ENCODE results near the gene CGB2.
A peak's percentile ranks its signal among the peaks of the same experiment; 100 is the strongest.

CGB2 gene

GRCh38 chr19:48994035-48994386 is 37.7 kb upstream of the CGB2 start:
- no peak for DNase-seq (ENCODE audit: low read depth)
- no peak for TF ChIP-seq CTCF (IDR thresholded peaks at IDR 0.05; ENCODE audit: insufficient read depth, low read depth, low read length, missing control alignments)
- H3K4me3 ChIP-seq (ENCODE audit: low read depth, low read length), result peak overlapping the region; percentile 95

- DNase-seq (ENCODE audit: low read depth), result peak; percentile 59
- H3K4me3 ChIP-seq (ENCODE audit: low read depth, low read length), result no peak overlapping the region
- TF ChIP-seq CTCF (IDR thresholded peaks at IDR 0.05; ENCODE audit: insufficient read depth, low read depth, low read length, missing control alignments), result peak; percentile 56
Measured at GRCh38 chr19:48997972-48998371, 33.7 kb upstream of the CGB2 start.

GRCh38 chr19:48999481-49000325 is 32.0 kb upstream of the CGB2 start:
- H3K4me3 ChIP-seq (ENCODE audit: low read depth, low read length), result no peak overlapping the region
- peak; percentile 74 for TF ChIP-seq CTCF (IDR thresholded peaks at IDR 0.05; ENCODE audit: insufficient read depth, low read depth, low read length, missing control alignments)
- peak; percentile 81 for DNase-seq (ENCODE audit: low read depth)

- no peak for TF ChIP-seq CTCF (IDR thresholded peaks at IDR 0.05; ENCODE audit: insufficient read depth, low read depth, low read length, missing control alignments)
- no peak for DNase-seq (ENCODE audit: low read depth)
- H3K4me3 ChIP-seq (ENCODE audit: low read depth, low read length), result no peak overlapping the region
Measured at GRCh38 chr19:49004133-49004532, 27.6 kb upstream of the CGB2 start.

- H3K4me3 ChIP-seq (ENCODE audit: low read depth, low read length), result no peak overlapping the region
- DNase-seq (ENCODE audit: low read depth), result no peak
- no peak for TF ChIP-seq CTCF (IDR thresholded peaks at IDR 0.05; ENCODE audit: insufficient read depth, low read depth, low read length, missing control alignments)
Measured at GRCh38 chr19:49004964-49005614, 26.6 kb upstream of the CGB2 start.

- DNase-seq (ENCODE audit: low read depth), result no peak
- no peak overlapping the region for H3K4me3 ChIP-seq (ENCODE audit: low read depth, low read length)
- TF ChIP-seq CTCF (IDR thresholded peaks at IDR 0.05; ENCODE audit: insufficient read depth, low read depth, low read length, missing control alignments), result no peak
Measured at GRCh38 chr19:49006905-49007304, 24.8 kb upstream of the CGB2 start.
